ENCODE data around the gene ERAP2. TPM values are rescaled to one million over a fixed set of nuclear protein-coding genes. Genes with fewer than 3 reads are reported as not detected.

Gene ERAP2
- polyA plus RNA-seq, 1 donor (not counting 4 experiments of a cell fraction or from before 2014, with no cell fraction given): 41.0 TPM

DNA sequence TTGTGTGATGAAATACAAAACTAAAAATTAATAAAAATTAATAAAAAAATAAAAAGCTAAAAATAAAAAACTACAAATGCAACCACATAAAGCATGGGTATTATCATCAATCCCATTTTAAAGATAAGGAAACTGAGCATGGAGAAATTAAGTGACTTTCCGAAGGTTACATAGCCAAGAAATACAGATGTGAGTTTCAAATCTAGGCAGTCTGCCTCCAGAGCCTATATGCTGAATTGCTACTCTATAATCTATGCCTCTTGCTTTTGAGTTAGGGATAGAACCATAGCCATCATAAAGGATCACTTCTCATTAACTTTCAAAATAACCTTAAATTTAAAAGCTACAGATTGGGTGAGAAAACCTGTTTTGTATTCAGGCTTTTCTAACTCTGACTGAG, 18.8 kb upstream of the ERAP2 start:
- Histone ChIP-seq H3K79me2 (ENCODE audit: control insufficient read depth, insufficient read depth, low read length) (no peaks in the 10 kb centered on the region), H3K4me3 (ENCODE audit: control insufficient read depth in 2 of 3, extremely low read depth in 1 of 3, insufficient read depth in 2 of 3, low read depth in 1 of 3, low read length in 3 of 3) (no peak overlapping the region), H3K9me3 (ENCODE audit: control insufficient read depth, low read depth, low read length) (no peaks in the 10 kb centered on the region), H2AFZ (ENCODE audit: control insufficient read depth, low read length) (no peak overlapping the region), H3K36me3 (ENCODE audit: control insufficient read depth in 2 of 2, extremely low read depth in 1 of 2, insufficient read depth in 2 of 2, low read length in 2 of 2) (no peaks in the 10 kb centered on the region), H3K4me1 (ENCODE audit: control insufficient read depth, extremely low read depth, insufficient read depth, low read length) (no peaks in the 10 kb centered on the region), H3K4me2 (ENCODE audit: control insufficient read depth, extremely low read depth, insufficient read depth, low read depth, low read length) (no peak overlapping the region), H3K27me3 (ENCODE audit: control insufficient read depth, extremely low read depth, insufficient read depth, low read length) (no peaks in the 10 kb centered on the region), H3K9ac (ENCODE audit: control insufficient read depth, extremely low read depth, insufficient read depth, low read length) (no peak overlapping the region), H3K27ac (ENCODE audit: control insufficient read depth, insufficient read depth, low read length) (no peak overlapping the region), H3K9me1 (ENCODE audit: control insufficient read depth, extremely low read depth, insufficient read depth, low read length) (no peaks in the 10 kb centered on the region), H4K20me1 (ENCODE audit: control insufficient read depth, extremely low read depth, insufficient read depth, low read length) (no peaks in the 10 kb centered on the region)
- FAIRE-seq: no peak
- TF ChIP-seq CTCF (optimal IDR thresholded peaks at IDR 0.05 in 1 of 3, IDR thresholded peaks at IDR 0.05 in 1 of 3, conservative IDR thresholded peaks at IDR 0.05 in 1 of 3; ENCODE audit: extremely low read depth in 1 of 3, insufficient read depth in 2 of 3, low read length in 3 of 3): no peak
- no peak for TF ChIP-seq EZH2 (IDR thresholded peaks at IDR 0.05; ENCODE audit: low read length)
- dilution Hi-C loops (cut with MboI; ENCODE audit: extremely low pct_ligation_motif_present, low sequenced_read_pairs): no loop called here
- DNase-seq (ENCODE audit: low read depth, low spot score): no peak

- Histone ChIP-seq H4K20me1 (ENCODE audit: control insufficient read depth, extremely low read depth, insufficient read depth, low read length) (no peaks in the 10 kb centered on the region), H3K9me1 (ENCODE audit: control insufficient read depth, extremely low read depth, insufficient read depth, low read length) (no peaks in the 10 kb centered on the region), H3K27me3 (ENCODE audit: control insufficient read depth, extremely low read depth, insufficient read depth, low read length) (no peaks in the 10 kb centered on the region), H2AFZ (ENCODE audit: control insufficient read depth, low read length) (no peak overlapping the region), H3K27ac (ENCODE audit: control insufficient read depth, insufficient read depth, low read length) (no peak overlapping the region), H3K9ac (ENCODE audit: control insufficient read depth, extremely low read depth, insufficient read depth, low read length) (no peak overlapping the region), H3K36me3 (ENCODE audit: control insufficient read depth in 2 of 2, extremely low read depth in 1 of 2, insufficient read depth in 2 of 2, low read length in 2 of 2) (no peaks in the 10 kb centered on the region), H3K4me3 (ENCODE audit: control insufficient read depth in 2 of 3, extremely low read depth in 1 of 3, insufficient read depth in 2 of 3, low read depth in 1 of 3, low read length in 3 of 3) (no peak overlapping the region), H3K79me2 (ENCODE audit: control insufficient read depth, insufficient read depth, low read length) (no peaks in the 10 kb centered on the region), H3K9me3 (ENCODE audit: control insufficient read depth, low read depth, low read length) (no peaks in the 10 kb centered on the region), H3K4me1 (ENCODE audit: control insufficient read depth, extremely low read depth, insufficient read depth, low read length) (no peaks in the 10 kb centered on the region), H3K4me2 (ENCODE audit: control insufficient read depth, extremely low read depth, insufficient read depth, low read depth, low read length) (no peak overlapping the region)
- FAIRE-seq (no peak), DNase-seq (ENCODE audit: low read depth, low spot score) (no peak)
- no peak for TF ChIP-seq EZH2 (IDR thresholded peaks at IDR 0.05; ENCODE audit: low read length)
- no peak for TF ChIP-seq CTCF (optimal IDR thresholded peaks at IDR 0.05 in 1 of 3, IDR thresholded peaks at IDR 0.05 in 1 of 3, conservative IDR thresholded peaks at IDR 0.05 in 1 of 3; ENCODE audit: extremely low read depth in 1 of 3, insufficient read depth in 2 of 3, low read length in 3 of 3)
- dilution Hi-C loops (cut with MboI; ENCODE audit: extremely low pct_ligation_motif_present, low sequenced_read_pairs): no loop called here
These were observed 18.4 kb upstream of the ERAP2 start for GRCh38 chr5:96857924-96858323.
